Measurements from ENCODE around the gene TRIM34.

DNA sequence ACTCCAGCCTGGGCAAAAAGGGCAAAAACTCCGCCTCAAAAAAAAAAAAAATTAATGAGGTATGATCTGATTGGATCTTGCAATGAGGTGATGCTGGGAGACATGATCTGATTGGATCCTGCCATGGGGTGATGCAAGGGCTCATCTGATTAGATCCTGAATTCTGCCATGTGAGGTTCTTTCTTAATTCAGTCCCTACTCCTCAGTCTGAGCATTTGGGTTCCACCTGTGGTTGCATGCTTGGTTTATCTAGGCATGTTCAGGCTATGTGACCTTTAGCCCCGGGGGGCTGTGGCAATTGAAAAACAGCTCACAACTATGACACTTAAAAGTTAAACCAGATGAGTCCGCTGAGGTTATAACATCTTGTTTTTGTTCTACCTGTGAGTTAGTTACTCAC lies 33.2 kb upstream of the TRIM34 start:
- TF ChIP-seq POLR2A (IDR thresholded peaks at IDR 0.05; ENCODE audit: low read depth, low read length) (no peak), POLR2AphosphoS5 (IDR thresholded peaks at IDR 0.05; ENCODE audit: low read depth, low read length) (no peak)

Data from GM12892 (cell line).